Measurements from ENCODE around the gene MYLK.

MYLK gene

DNA sequence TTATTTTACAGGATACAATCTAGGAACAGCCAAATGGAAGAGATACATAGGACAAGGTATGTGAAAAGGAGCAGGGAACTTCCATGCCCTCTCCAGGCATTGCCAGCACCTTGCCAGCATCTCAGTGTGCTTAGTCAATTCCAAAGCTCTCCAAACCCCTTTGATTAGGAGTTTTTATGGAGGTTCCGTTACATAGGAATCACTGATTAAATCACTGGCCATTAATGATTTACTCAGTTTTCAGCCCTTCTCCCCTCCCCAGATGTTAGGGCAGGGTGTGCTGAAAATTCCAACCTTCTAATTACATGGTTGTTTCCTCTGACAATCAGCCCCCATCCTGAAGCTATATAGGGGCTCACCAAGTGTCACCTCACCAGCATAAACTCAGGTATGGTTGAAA lies 11.5 kb downstream of the MYLK start:
- no peak for DNase-seq

DNA sequence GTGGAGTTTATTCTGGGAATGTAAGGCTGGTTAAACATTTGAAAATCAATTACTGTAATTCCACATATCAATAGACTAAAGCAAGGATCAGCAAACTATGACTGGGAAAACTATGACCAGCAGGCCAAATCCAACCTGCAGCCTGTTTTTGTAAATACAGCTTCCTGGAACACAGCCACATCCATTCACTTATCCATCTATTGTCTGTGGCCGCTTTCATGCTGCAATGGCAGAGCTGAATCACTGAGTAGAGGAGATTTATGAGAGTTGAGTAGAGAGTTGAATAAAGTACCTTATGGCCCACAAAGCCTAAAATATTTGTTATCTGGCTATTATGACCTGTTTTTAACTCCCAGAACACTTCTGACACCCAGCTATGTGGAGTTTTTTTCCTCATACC lies 12.2 kb downstream of the MYLK start:
- DNase-seq = no peak

DNA sequence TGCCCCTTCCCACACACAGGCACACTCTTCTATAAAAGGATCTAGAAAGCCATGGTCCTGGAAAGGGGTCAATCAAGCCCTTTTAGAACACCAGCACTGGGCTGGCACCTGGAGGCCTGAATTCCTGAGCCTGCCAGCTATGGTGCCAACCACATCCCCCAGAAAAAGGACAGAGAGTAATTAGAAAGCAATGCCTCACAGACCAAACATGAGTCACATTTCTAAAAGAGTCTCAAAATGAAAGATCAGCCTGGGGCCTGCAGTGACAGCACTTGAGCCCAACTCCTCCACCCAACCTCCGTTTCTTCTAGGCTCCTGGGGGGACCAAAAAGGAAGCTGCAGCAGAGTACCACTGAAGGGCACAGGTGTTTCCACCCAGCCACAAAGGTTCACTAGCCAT lies 14.1 kb downstream of the MYLK start:
- no peak for DNase-seq

DNA sequence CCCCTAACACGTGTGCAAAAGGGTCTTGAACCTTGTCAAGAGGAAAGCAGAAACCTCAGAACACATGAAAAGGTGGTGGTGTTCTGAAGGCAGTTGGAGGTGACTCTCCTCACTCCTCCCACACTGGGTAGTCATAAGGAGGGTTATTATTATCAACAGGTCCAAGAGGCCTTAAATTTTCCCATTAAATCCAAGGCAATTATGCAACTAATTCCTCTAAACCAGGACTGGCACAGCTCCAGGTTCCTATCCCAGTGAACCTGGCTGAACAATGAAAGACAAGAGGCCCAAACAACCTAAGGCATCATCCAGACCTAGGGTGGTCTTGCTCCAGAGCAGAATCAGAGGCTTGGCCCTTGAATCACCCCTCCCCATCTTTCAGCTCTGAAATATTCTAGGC lies 15.0 kb downstream of the MYLK start:
- no peak for DNase-seq

DNA sequence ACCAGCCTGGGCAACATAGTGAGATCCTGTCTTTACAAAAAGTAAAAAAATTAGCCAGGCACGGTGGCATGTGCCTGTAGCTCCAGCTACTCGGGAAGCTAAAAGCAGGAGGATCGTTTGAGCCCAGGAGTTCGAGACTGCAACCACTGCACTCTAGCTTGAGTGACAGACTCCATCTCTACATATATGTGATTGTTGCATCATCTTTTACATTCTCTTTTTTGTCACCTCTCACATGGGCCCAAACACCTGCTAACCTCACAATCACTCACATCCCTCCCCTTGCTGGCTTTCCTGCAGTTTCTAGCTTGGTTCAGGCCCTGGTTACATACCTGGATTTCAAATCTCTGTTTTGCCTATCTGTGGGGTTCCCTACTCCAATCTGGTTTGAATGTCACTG lies 19.4 kb downstream of the MYLK start:
- no peak for DNase-seq

DNA sequence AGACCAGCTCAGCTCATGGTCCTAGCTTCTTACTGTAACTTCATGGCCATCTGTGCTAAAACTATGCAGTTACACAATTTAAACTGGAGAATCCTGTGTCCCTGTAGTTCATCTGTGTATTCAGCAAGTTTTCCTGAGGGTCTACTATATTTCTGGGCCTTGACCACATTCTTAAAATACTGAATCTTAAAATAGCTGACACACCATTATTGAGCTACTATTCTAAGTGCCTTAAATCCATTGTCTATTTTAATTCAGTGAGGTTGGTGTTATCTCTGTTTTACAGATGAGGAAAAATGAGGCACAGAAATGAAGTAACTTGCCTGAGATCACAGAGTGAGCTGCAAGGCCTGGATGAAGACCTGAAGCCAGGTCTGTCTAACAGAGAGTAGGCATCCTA lies 22.0 kb downstream of the MYLK start:
- no peak for DNase-seq

DNA sequence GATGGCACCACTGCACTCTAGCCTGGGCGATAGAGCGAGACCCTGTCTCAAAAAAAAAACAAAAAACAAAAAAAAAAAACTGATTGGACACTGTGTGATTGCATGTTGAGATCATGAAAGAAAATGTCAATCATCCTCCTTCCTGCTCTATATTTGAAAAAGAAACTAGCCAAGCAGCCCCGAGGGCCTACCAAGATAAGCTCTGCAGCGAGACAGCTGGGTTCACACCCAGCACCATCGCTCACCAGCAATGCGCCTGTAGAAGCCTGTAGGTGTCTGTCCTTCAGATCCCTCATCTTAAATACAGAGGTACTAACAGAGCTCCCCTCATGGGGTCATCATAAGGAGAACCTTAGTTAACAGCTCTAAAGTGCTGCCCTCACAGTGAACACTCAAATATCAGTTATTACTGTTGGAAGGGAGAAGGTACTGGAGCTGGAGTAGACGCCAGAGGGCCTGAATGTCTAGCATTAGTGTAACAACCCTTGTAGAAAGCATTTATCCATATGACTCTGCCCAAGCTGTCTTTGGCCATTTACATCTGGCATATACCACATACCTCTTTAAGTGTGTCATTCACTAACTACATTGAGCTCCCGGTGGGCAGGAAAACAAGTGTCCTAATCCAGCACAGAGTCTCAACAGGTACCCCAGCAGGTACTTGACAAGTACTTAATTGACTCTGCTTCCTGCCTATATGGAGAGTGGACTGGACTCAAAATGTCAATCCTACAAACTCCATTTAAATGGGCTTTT lies 22.9 kb downstream of the MYLK start:
- DNase-seq = no peak

DNA sequence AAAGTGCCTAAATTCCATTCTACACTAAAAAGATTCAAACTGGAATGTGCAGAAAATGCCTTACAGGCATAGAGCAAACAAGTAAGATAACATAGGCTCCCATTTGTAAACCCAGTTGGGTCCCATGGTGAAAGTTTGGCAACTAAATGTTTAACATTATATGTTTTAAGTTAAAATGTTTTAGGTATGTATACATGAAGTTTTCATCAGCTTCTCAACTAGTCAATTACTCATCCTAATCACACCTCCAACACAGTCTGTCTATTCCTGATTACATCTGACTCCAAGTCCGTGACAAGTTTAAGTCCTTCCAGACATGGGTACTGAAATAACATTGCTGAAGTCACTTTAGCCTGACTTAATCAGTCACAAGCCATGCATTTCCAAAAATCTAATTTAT lies 25.0 kb downstream of the MYLK start:
- no peak for DNase-seq

DNA sequence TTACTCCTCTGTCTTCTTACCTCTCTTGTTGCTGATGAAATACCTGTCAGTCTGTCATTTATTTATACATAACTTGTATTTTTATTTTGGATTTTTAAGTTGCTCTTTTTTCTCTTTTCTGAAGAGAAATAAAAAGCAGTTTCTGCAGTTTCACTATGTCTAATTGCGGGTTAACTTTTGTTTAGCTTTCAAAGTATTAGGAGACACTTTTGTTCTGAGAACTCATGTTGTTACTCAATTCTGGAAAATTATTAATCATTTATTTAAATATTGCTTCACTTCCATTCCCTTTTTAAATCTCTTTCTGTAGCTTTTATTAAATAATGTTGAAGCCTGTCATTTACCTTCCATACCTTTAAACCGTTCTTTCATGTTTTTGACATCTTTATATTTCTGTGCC lies 29.2 kb downstream of the MYLK start:
- DNase-seq = no peak

DNA sequence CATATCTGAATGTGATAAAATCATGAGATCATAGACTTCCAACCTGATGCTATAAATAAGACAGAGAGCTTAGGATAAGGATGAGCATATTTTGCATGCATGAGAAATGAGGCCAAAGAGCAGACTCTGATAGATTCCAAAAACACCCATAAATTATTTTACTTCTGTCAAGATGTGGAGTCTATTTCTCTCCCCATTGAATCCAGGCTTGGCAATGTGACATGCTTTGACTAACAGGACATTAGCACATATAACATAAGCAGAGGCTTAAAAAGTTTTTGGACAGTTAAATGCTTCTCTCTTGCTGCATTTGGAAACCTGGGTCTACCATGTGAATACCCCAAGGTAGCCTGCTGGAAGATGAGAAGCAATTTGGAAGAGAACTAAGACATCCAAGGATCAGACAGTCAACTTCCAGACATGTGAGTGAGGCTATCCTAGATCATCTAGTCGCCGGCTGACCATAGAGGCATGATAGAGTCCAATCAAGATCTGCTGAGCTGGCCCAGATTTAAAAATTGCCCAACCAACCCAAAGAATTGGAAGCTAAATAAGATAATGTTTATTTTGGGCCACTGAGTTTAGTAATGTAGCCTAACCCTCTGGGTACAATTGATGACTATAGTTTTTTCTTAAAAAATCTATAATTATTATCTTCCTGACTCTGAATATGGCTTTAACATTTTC lies 30.3 kb downstream of the MYLK start:
- no peak for DNase-seq

DNA sequence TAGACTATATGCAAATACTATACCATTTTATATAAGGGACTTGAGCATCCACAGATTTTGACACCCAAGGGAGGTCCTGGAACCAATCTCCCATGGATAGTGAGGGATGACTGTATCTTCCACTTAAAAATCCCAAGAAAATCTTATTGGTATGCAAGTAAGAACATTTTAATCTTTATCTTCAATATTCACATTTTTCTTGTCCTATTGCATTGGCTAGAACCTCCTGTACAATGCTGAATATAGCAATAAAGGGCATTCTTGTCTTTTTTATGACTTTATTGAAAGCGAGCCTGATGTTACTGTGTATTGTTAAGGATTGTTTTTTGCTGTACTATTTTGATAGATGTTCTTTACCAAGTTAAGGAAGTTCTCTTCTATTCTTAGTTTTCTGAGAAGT lies 36.9 kb downstream of the MYLK start:
- no peak for DNase-seq

DNA sequence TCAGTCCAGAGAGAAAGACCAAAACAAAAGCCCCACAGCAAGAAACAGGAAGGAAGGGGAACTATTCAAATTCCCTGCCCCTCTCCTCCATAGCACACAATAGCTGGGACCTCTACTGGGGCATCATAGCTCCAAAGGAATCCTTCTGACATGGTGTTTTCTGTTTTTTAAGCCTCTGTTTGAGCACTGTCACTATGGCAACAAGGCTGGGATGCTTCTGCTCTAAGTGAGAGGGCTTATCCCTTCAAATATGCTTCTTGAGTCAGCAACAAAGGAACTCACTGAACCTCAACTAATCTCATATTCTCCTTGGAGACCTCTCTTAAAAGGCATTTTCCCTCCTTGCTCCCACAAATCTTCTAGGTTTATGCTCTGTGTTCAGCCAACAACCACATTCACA lies 40.5 kb downstream of the MYLK start:
- no peak for DNase-seq

DNA sequence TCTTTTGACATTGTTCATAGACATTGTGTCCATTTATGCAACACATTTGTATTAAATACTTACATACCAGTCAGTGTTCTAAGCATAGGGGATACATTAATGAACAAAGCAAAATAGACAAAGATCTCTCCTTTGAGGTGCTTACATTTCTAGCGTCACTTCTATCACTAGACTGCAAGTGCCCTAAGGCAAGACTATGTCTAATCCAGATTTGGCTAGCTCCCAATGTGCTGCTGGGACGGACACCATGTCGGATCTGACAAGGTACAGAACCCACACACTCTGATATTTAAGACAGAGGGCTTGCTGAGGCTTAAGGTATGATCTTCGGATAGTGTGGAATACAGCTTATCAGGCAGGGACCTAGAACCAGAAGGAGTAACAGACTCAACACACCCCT lies 41.4 kb downstream of the MYLK start:
- no peak for DNase-seq

DNA sequence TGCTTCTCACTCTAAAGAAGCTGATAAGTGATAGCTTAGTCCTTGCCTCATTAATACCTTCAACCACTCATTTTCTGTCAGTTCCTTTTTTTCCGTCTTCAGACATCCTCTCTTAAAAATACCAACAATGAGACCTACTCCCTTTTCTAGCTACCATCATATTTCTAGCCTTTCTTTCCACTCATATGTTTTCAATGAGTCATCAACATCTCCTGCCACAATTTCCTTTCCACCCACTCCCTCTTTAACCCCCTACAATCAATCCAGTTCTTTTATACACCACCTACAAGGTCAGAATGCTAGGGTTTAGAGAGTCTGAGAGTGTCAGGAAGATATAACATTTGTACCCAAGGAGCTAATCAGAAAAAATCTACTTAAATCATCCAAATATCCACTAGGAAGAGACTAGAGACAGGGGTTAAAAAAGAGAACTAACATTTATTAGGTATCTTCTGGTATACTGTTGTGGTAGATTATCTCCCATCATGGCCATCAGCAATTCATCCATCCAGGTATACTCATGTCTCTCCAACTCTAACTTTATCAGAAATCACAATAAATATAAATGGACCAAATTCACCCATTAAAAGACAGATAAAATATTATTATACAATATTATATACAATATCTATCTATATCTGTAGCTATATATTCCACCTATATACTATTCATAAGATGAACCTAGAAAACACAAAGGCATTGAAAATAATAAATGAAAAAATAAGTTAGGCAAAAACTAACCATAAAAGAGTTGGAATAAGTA lies 42.5 kb downstream of the MYLK start:
- no peak for DNase-seq

DNA sequence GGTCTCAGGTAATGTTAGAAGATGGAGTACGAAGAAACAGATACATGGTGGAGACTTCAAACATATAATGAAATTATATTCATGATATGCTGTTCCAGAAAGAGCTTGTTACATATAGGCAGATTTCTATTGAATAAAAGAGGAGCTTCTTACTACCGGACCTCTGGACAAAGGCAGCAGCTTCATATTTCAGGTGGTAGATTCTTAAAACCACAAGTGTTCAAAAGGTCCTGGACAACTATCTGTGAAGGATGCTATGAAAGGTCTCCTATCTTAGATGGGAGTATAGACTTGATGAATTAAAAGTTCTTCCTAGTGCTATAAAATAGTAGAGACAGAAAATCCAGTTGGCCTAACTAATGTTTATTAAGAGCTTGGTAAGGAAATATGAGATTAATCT lies 43.2 kb downstream of the MYLK start:
- no peak for DNase-seq

DNA sequence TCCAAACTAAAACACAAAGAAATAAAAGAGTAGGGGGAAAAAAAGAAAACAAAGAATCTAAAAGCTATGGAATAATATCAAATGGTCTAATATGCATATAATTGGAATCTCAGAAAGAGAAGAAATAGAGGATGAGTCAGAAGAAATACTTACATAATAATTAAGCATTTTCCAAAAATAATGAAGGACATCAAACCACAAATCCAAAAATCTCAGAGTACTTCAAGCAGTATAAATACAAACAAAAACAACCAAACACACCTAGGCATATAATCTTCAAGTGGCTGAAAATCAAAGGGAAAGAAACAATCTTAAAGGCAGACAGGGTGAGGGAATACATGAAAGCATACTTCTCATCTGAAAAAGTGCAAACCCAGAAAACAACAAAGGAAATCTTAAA lies 46.3 kb downstream of the MYLK start:
- DNase-seq = no peak

DNA sequence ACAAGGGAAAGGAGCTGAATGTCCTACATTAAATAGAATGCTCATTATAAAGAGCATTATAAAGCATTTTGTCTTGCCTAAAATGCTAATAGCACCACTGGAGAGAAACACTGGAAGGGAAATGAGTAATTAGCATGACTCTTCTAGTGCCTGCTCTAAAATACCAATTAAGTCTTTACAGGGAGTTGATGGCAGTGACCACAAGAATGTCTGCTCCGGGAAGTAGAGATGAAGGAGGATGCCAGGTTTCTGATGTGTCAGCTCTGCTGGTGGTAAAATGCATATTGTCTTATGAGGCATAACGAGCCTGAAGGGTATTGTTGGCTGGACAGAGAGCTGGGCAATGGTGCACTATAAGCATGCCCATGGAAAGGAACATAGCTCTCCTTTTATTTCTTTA lies 49.5 kb downstream of the MYLK start:
- peak; percentile 69 for DNase-seq

DNA sequence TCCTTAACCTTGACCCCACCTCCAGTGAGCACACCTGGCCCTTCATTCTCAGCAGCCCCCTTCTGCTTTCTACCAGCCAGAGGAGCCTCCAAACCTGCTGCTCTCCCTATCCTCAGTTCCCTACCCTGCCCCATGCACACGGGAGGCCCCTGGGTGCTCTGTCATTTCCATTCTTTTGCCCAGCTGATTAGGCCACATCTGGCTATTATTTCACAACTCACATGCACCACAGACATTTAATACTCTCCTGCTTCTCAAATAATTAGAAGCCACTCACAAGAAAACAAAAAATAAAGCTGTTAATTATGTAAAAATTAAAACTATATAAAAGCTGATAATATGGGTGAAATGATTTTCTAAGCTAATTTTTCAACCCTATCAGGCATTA lies 50.7 kb downstream of the MYLK start:
- DNase-seq = no peak

DNA sequence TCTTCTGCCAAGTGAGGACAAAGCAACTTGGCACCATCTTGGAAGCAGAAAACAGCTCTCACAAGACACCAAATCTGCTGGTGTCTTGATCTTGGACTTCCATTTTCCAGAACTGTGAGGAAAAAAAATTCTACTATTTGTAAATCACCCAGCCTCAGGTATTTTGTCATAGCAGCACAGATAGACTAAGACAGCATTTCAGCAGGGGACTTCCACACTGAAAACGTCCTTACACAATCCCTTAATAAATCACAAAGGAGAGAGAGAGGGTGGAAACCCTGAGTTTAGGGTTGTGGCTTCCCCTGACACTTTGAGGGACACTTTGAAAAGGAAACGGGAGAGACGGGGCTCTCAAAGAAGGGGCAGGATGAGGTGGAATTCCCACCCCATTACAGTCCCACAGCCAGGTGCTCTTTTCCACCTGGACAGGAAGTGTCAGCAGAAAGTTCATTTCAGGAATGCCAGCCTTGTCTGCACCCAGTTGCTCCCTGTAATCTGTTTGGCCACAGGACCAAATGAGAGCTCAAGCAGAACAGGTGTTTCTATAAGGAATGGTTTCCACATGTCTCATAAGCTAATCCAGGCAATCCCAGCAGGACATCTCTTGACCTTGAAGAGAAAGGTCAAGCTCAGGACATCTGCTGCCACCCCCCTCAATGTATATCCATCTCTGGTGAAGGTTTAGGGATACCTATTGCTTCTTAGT lies 51.3 kb downstream of the MYLK start:
- DNase-seq = no peak

DNA sequence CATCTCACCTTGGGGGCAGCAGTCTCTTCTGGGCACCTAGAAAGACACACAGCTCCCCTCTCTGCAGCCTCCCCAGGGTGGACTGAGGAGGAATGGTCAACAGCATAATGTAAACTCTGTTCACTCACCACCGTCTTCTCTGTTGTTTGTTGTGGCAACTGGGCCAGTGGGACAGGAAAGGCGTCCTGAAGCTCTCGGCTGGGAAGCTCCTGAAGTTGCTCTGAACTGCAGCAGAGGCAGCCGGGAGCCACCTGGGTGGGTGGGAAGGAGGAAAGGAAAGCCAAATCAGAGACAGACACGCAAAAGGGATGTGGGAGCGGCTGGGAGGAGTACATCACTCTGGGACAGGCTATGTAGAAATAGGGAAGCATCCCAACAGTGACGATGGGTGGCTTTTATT lies 52.7 kb downstream of the MYLK start:
- DNase-seq = no peak

DNA sequence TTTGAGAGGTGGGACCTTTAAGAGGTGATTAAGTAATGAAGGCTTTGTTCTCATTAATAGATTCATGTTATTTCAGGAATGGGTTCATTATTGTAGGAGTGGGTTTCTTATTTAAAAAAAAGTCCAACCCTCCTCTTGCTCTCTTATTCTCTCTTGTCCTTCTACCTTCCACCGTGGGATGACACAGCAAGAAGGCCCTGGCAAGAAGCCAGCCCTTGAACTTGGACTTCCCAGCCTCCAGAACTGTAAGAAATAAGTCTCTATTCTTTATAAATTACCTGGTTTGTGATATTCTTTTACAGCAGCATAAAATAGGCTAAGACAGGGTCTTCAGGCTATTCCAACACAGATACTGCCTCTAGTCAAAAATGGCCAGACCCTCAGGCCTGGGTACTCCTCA lies 62.2 kb downstream of the MYLK start:
- no peak for DNase-seq

DNA sequence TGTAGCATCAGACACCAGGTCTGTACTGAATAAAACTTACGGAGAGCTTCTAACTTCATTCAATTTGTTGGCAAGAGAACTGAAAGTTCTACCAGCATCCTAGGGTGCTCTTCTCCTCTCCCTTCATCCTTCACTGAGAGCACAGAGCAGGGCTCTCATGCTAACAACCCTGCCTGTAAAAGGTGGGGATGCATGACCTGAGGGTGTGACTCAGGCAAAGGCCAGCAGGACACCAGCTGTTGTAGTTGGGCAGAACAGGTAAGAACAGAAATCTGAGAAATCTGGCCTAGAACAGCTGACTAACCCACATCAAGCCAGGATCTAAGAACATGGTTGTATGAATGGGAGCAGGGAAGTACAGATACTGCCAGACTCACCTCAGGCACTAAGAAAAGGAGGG lies 64.2 kb downstream of the MYLK start:
- no peak for DNase-seq

DNA sequence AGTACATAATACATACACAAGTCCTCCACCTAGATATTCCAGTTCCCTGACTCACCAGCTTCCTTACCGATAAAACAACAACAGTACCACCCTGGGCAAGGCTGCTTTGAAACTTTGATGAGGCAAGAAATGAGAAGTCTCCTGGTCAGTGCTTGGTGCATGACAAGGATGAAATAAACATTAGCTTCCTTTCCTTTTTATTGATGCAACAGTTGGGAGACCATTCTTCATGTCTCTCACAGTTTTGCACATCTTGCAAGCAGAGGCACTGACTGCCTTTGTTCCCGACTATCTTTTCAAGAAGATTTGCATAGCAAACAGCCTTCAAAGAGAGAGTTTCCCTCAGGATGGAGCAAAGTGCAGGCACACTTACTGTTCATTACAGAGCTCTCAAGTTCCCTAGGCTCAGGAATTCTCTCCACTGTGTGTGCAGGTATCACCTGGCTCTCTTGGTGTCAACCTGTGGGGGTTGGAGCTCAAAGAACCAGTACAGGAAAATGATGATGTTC lies 65.2 kb downstream of the MYLK start:
- DNase-seq = no peak

Measured in islet precursor cell (in vitro differentiated cells).